Body of pancreas (tissue), 4 donors: ENCODE results near the gene SLC18A2. TPM values are rescaled to one million over a fixed set of nuclear protein-coding genes. Genes with fewer than 3 reads are reported as not detected.
"Not testable (repeated sequence)": the region's sequence is repeated elsewhere in the genome, so short reads cannot be mapped to it uniquely, and the experiment has no call there.

ENCODE experiments used
- ATAC-seq: fragments of 150-250 bp; one replicate; pipeline ENCODE4 v1.9.1; 2016
- DNase-seq, 4 donors: peaks; one replicate each; pipeline ENCODE4 v3.0.0-alpha.2; 2019
- H3K27ac ChIP-seq, 4 donors: fragments of 200-600 bp; sonication (generic); 1 replicate in 3 of 4; 2 replicates in 1 of 4; pipeline versions ENCODE4 v1.5.1 to v1.6.1; 2016 to 2019; ENCODE audit warnings: mild to moderate bottlenecking in 1 of 4, mixed read lengths in 1 of 4, moderate library complexity in 1 of 4
- H3K27me3 ChIP-seq, 2 donors: fragments of 200-600 bp; sonication (generic); one replicate each; pipeline ENCODE4 v1.6.0; 2016; ENCODE audit warnings: mild to moderate bottlenecking in 1 of 2
- H3K36me3 ChIP-seq, 2 donors: fragments of 200-600 bp; sonication (generic); replicated peaks in 1 of 2; 2 replicates each; pipeline ENCODE4 v1.5.1; 2016; ENCODE audit warnings: low read depth in 2 of 2; ENCODE audit not compliant: insufficient read depth in 1 of 2
- H3K4me1 ChIP-seq: fragments of 200-600 bp; sonication (generic); one replicate; pipeline ENCODE4 v1.6.0; 2016
- H3K4me3 ChIP-seq, 2 donors: fragments of 200-600 bp; sonication (generic); 1 replicate in 1 of 2; 2 replicates in 1 of 2; pipeline ENCODE4 v1.5.1; 2016 to 2019
- H3K9me3 ChIP-seq, 3 donors: fragments of 200-600 bp; sonication (generic); 1 replicate in 2 of 3; 2 replicates in 1 of 3; pipeline ENCODE4 v1.5.1; 2016
- CTCF ChIP-seq, 7 experiments: fragments of 450-650 bp in 4 of 7; fragments of 200-600 bp in 3 of 7; sonication (generic) in 3 of 7; IDR thresholded peaks; one replicate each; pipeline ENCODE4 v1.5.1; 2016 to 2019; ENCODE audit warnings: antibody characterized with exemption in 7 of 7
- POLR2A ChIP-seq, 3 donors: fragments of 450-650 bp; IDR thresholded peaks; one replicate each; pipeline ENCODE4 v1.6.1; 2016; ENCODE audit warnings: antibody characterized with exemption in 3 of 3, mild to moderate bottlenecking in 2 of 3
- WGBS, 2 donors: methylation state at CpG; one replicate each; pipeline ENCODE4 v1.1.5; 2017; 5-methylcytosine and 5-hydroxymethylcytosine counted together
- intact Hi-C: fragments of 100-400 bp; cut with DNase I; formaldehyde crosslinking; loops from one replicate; pipeline ENCODE4 v1.15.1; 2023
- total RNA-seq, 2 donors: library from RNA; depleted of rRNA; stranded (reverse); fragments of >200 nt; gene quantifications; one replicate each; pipeline ENCODE4 v1.1.0, GENCODE V29; 2016

Gene SLC18A2
- total RNA-seq, 2 donors from 2014 or later = 1.6 to 2.3 TPM

- no peak overlapping the region for H3K27ac ChIP-seq
- ATAC-seq (no peak), DNase-seq (no peak)
- no peaks in the 10 kb centered on the region for H3K36me3 ChIP-seq
- H3K9me3 ChIP-seq = no peaks in the 10 kb centered on the region
- no peak overlapping the region for H3K4me3 ChIP-seq
- 53 to 76% methylated on average over 1 of the region's 1 CpG for WGBS, 2 donors
- intact Hi-C loops = no loop called here
- H3K4me1 ChIP-seq = no peaks in the 10 kb centered on the region
- no peak for TF ChIP-seq CTCF (IDR thresholded peaks at IDR 0.05)
- TF ChIP-seq POLR2A (IDR thresholded peaks at IDR 0.05) = no peak
- no peaks in the 10 kb centered on the region for H3K27me3 ChIP-seq
Observed at GRCh38 chr10:117298219-117298618, 57.3 kb downstream of the SLC18A2 start.

- TF ChIP-seq POLR2A (IDR thresholded peaks at IDR 0.05) (no peak), CTCF (IDR thresholded peaks at IDR 0.05) (no peak)
- ATAC-seq (no peak), DNase-seq (no peak)
- Histone ChIP-seq H3K4me3 (no peak overlapping the region), H3K4me1 (no peaks in the 10 kb centered on the region), H3K9me3 (no peaks in the 10 kb centered on the region), H3K27ac (no peak overlapping the region), H3K36me3 (no peaks in the 10 kb centered on the region), H3K27me3 (no peaks in the 10 kb centered on the region)
- intact Hi-C loops = no loop called here
Observed at GRCh38 chr10:117299435-117299834, 58.5 kb downstream of the SLC18A2 start.

GRCh38 chr10:117300671-117301070 is 59.8 kb downstream of the SLC18A2 start:
- H3K27ac ChIP-seq = no peak overlapping the region
- no peaks in the 10 kb centered on the region for H3K4me1 ChIP-seq
- no peaks in the 10 kb centered on the region for H3K27me3 ChIP-seq
- H3K9me3 ChIP-seq = no peaks in the 10 kb centered on the region
- DNase-seq (no peak), ATAC-seq (no peak)
- no peaks in the 10 kb centered on the region for H3K36me3 ChIP-seq
- TF ChIP-seq POLR2A (IDR thresholded peaks at IDR 0.05) = no peak
- TF ChIP-seq CTCF (IDR thresholded peaks at IDR 0.05) = no peak
- intact Hi-C loops = no loop called here
- 100% methylated on average over 1 of the region's 1 CpG for WGBS, 2 donors
- H3K4me3 ChIP-seq = no peak overlapping the region

- H3K36me3 ChIP-seq, intact Hi-C loops, H3K27ac ChIP-seq, H3K9me3 ChIP-seq, H3K27me3 ChIP-seq, H3K4me3 ChIP-seq, ATAC-seq, H3K4me1 ChIP-seq, DNase-seq: not testable (repeated sequence)
- WGBS, 2 donors = 94% methylated on average over 3 of the region's 3 CpGs
Observed at GRCh38 chr10:117303451-117303850, 62.5 kb downstream of the SLC18A2 start.

GRCh38 chr10:117306674-117307073 is 65.8 kb downstream of the SLC18A2 start:
- TF ChIP-seq CTCF (IDR thresholded peaks at IDR 0.05) (no peak), POLR2A (IDR thresholded peaks at IDR 0.05) (no peak)
- Histone ChIP-seq H3K36me3 (no peaks in the 10 kb centered on the region), H3K27me3 (no peaks in the 10 kb centered on the region), H3K9me3 (no peaks in the 10 kb centered on the region), H3K4me3 (no peak overlapping the region), H3K27ac (no peak overlapping the region), H3K4me1 (peaks cover 10% of the 10 kb centered on the region)
- no peak for ATAC-seq
- no peak for DNase-seq
- intact Hi-C loops = no loop called here
